Measurements from ENCODE around the gene MYO3B. TPM values are rescaled to one million over a fixed set of nuclear protein-coding genes. Genes with fewer than 3 reads are reported as not detected.

Gene MYO3B
- total RNA-seq, 2 donors from 2014 or later, result 2.0 to 4.7 TPM

GRCh38 chr2:170502361-170503130 lies 324.6 kb downstream of the MYO3B start:
- H3K4me3 ChIP-seq, result no peak overlapping the region
- no peak for ATAC-seq
- no peaks in the 10 kb centered on the region for H3K9me3 ChIP-seq

GRCh38 chr2:170503563-170503962 lies 325.6 kb downstream of the MYO3B start:
- DNase-seq (no peak), ATAC-seq (no peak)
- Histone ChIP-seq H3K36me3 (replicated peaks in 1 of 2; ENCODE audit: insufficient read depth in 1 of 2, low read depth in 2 of 2) (no peaks in the 10 kb centered on the region), H3K27me3 (no peaks in the 10 kb centered on the region), H3K9me3 (no peaks in the 10 kb centered on the region), H3K4me3 (no peak overlapping the region), H3K27ac (no peak overlapping the region), H3K4me1 (no peaks in the 10 kb centered on the region)
- no peak for TF ChIP-seq CTCF (IDR thresholded peaks at IDR 0.05)
- TF ChIP-seq POLR2A (IDR thresholded peaks at IDR 0.05), result no peak
- WGBS, 2 donors, result 40 to 68% methylated on average over 2 to 3 of the region's 3 CpGs
- intact Hi-C loops (cut with DNase I), result no loop called here

More at GRCh38 chr2:170502361-170503130, 324.6 kb downstream of the MYO3B start:
- DNase-seq, result no peak
- Histone ChIP-seq H3K27ac (no peak overlapping the region), H3K27me3 (no peaks in the 10 kb centered on the region), H3K4me1 (no peaks in the 10 kb centered on the region), H3K36me3 (replicated peaks in 1 of 2; ENCODE audit: insufficient read depth in 1 of 2, low read depth in 2 of 2) (no peaks in the 10 kb centered on the region)
- intact Hi-C loops (cut with DNase I), result no loop called here
- 49 to 54% methylated on average over 8 of the region's 8 CpGs for WGBS, 2 donors
- TF ChIP-seq CTCF (IDR thresholded peaks at IDR 0.05) (no peak), POLR2A (IDR thresholded peaks at IDR 0.05) (no peak)

GRCh38 chr2:170503971-170504809 lies 326.2 kb downstream of the MYO3B start:
- H3K9me3 ChIP-seq, result no peaks in the 10 kb centered on the region
- H3K4me3 ChIP-seq, result no peak overlapping the region
- no peaks in the 10 kb centered on the region for H3K4me1 ChIP-seq
- 77 to 78% methylated on average over 14 of the region's 14 CpGs for WGBS, 2 donors
- H3K36me3 ChIP-seq (replicated peaks in 1 of 2; ENCODE audit: insufficient read depth in 1 of 2, low read depth in 2 of 2), result no peaks in the 10 kb centered on the region
- H3K27ac ChIP-seq, result no peak overlapping the region
- intact Hi-C loops (cut with DNase I), result no loop called here
- no peak for TF ChIP-seq POLR2A (IDR thresholded peaks at IDR 0.05)
- TF ChIP-seq CTCF (IDR thresholded peaks at IDR 0.05), result no peak
- no peaks in the 10 kb centered on the region for H3K27me3 ChIP-seq
- DNase-seq (no peak), ATAC-seq (no peak)

- Histone ChIP-seq H3K36me3 (replicated peaks in 1 of 2; ENCODE audit: insufficient read depth in 1 of 2, low read depth in 2 of 2) (no peaks in the 10 kb centered on the region), H3K27me3 (no peaks in the 10 kb centered on the region), H3K4me1 (no peaks in the 10 kb centered on the region), H3K9me3 (no peaks in the 10 kb centered on the region), H3K4me3 (no peak overlapping the region), H3K27ac (no peak overlapping the region)
- whole genome bisulfite sequencing, 2 donors, result 64 to 68% methylated on average over 4 of the region's 4 CpGs
- intact Hi-C loops (cut with DNase I), result no loop called here
- no peak for ATAC-seq
- no peak for DNase-seq
- TF ChIP-seq CTCF (IDR thresholded peaks at IDR 0.05) (no peak), POLR2A (IDR thresholded peaks at IDR 0.05) (no peak)
Observed at GRCh38 chr2:170504810-170505145, 326.8 kb downstream of the MYO3B start.

Measured in body of pancreas (tissue), 4 donors.